GM12875 (cell line): ENCODE results near the gene TPP1.

Experiments
- H3K4me3 ChIP-seq: one replicate; pipeline ENCODE4 v1.5.1; 2011; ENCODE audit warnings: low read depth, low read length, control low read depth
- CTCF ChIP-seq: IDR thresholded peaks from 2 replicates; pipeline ENCODE4 v1.5.1; 2011; ENCODE audit warnings: low read depth, mild to moderate bottlenecking, control low read depth, inconsistent platforms, low read length, moderate library complexity, borderline replicate concordance; ENCODE audit not compliant: insufficient read depth

Gene TPP1

GRCh38 chr11:6615882-6616585, 3.2 kb downstream of the TPP1 start:
- no peak overlapping the region for H3K4me3 ChIP-seq
- no peak for TF ChIP-seq CTCF

GRCh38 chr11:6615046-6615445, 4.2 kb downstream of the TPP1 start:
- no peak overlapping the region for H3K4me3 ChIP-seq
- TF ChIP-seq CTCF, result no peak

- no peak for TF ChIP-seq CTCF
Measured at GRCh38 chr11:6614446-6614845, 4.8 kb downstream of the TPP1 start.

GRCh38 chr11:6613496-6613895, 5.7 kb downstream of the TPP1 start:
- no peak for TF ChIP-seq CTCF
- no peak overlapping the region for H3K4me3 ChIP-seq

More at GRCh38 chr11:6614446-6614845, 4.8 kb downstream of the TPP1 start:
- H3K4me3 ChIP-seq, result no peak overlapping the region

- TF ChIP-seq CTCF, result peak; percentile 55; the same call in 1 of the 2 replicates
- peak within 1 kb of the TSS; percentile 66 for H3K4me3 ChIP-seq
Measured at GRCh38 chr11:6612213-6613041, 6.8 kb downstream of the TPP1 start, which contains the start of gene TAF10. TAF10 (minus strand) TSS chr11:6612216; CDS start chr11:6612189, 27 bp downstream.

GRCh38 chr11:6611963-6612212, 7.3 kb downstream of the TPP1 start:
- TF ChIP-seq CTCF, result no peak
- peak overlapping the region; percentile 66 for H3K4me3 ChIP-seq
